ENCODE measurements around the gene EPB41. TPM values are rescaled to one million over a fixed set of nuclear protein-coding genes. Genes with fewer than 3 reads are reported as not detected.

The EPB41 gene
- total RNA-seq, 3 donors from 2014 or later (not counting 1 experiment from before 2014, with no cell fraction given), result 151 to 196 (median 172) TPM

- Histone ChIP-seq H3K27me3 (ENCODE audit: control insufficient read depth, insufficient read depth, low read length) (no peaks in the 10 kb centered on the region), H3K27ac (ENCODE audit: low read length) (no peak overlapping the region), H3K36me3 (ENCODE audit: control insufficient read depth, insufficient read depth, low read length) (no peaks in the 10 kb centered on the region), H3K4me1 (ENCODE audit: control insufficient read depth, insufficient read depth, low read length) (peaks cover 2% of the 10 kb centered on the region), H3K9me3 (ENCODE audit: control insufficient read depth, insufficient read depth, low read length) (no peaks in the 10 kb centered on the region), H3K4me3 (ENCODE audit: low read length) (no peak overlapping the region)
- Mint-ChIP-seq H3K4me3 (no peak overlapping the region), H3K36me3 (no peaks in the 10 kb centered on the region), H3K9me3 (no peaks in the 10 kb centered on the region), H3K27me3 (ENCODE audit: low read depth in 2 of 2) (no peaks in the 10 kb centered on the region), H3K4me1 (peaks cover 57 to 61% of the 10 kb centered on the region in 2 donors), H3K27ac (peak overlapping the region; percentile 22 to 41)
- no peak for ATAC-seq
- intact Hi-C loops (cut with micrococcal nuclease), result loop anchor here (10.0 kb wide), 1 partner anchor 49 kb away; no protein-coding TSS in a partner anchor
- DNase-seq, result no peak
- TF ChIP-seq CTCF (IDR thresholded peaks at IDR 0.05), result no peak
- WGBS (ENCODE audit: insufficient coverage), result 80% methylated on average over 1 of the region's 3 CpGs
These were observed 59.4 kb downstream of the EPB41 start for GRCh38 chr1:28973596-28974421.

GRCh38 chr1:28974432-28974831 is 60.1 kb downstream of the EPB41 start:
- Mint-ChIP-seq H3K27me3 (ENCODE audit: low read depth in 2 of 2) (no peaks in the 10 kb centered on the region), H3K36me3 (no peaks in the 10 kb centered on the region), H3K27ac (peak overlapping the region; percentile 22 to 41), H3K4me3 (no peak overlapping the region), H3K4me1 (peaks cover 63 to 66% of the 10 kb centered on the region in 2 donors), H3K9me3 (no peaks in the 10 kb centered on the region)
- H3K4me3 ChIP-seq (ENCODE audit: low read length), result no peak overlapping the region
- no peak overlapping the region for H3K27ac ChIP-seq (ENCODE audit: low read length)
- no peak for ATAC-seq
- no peak for DNase-seq
- no peaks in the 10 kb centered on the region for H3K36me3 ChIP-seq (ENCODE audit: control insufficient read depth, insufficient read depth, low read length)
- whole genome bisulfite sequencing (ENCODE audit: insufficient coverage), result 100% methylated on average over 2 of the region's 2 CpGs
- H3K27me3 ChIP-seq (ENCODE audit: control insufficient read depth, insufficient read depth, low read length), result no peaks in the 10 kb centered on the region
- no peaks in the 10 kb centered on the region for H3K9me3 ChIP-seq (ENCODE audit: control insufficient read depth, insufficient read depth, low read length)
- H3K4me1 ChIP-seq (ENCODE audit: control insufficient read depth, insufficient read depth, low read length), result peaks cover 2% of the 10 kb centered on the region
- no peak for TF ChIP-seq CTCF (IDR thresholded peaks at IDR 0.05)
- intact Hi-C loops (cut with micrococcal nuclease), result loop anchor here (10.0 kb wide), 1 partner anchor 50 kb away; no protein-coding TSS in a partner anchor

- Mint-ChIP-seq H3K36me3 (no peaks in the 10 kb centered on the region), H3K4me3 (no peak overlapping the region), H3K27me3 (ENCODE audit: low read depth in 2 of 2) (no peaks in the 10 kb centered on the region), H3K27ac (peak overlapping the region; percentile 16 to 18), H3K9me3 (no peaks in the 10 kb centered on the region), H3K4me1 (peaks cover 71 to 77% of the 10 kb centered on the region in 2 donors)
- no peak for ATAC-seq
- H3K27me3 ChIP-seq (ENCODE audit: control insufficient read depth, insufficient read depth, low read length), result no peaks in the 10 kb centered on the region
- H3K4me3 ChIP-seq (ENCODE audit: low read length), result no peak overlapping the region
- H3K36me3 ChIP-seq (ENCODE audit: control insufficient read depth, insufficient read depth, low read length), result no peaks in the 10 kb centered on the region
- intact Hi-C loops (cut with micrococcal nuclease), result loop anchor here (10.0 kb wide), 1 partner anchor 51 kb away; no protein-coding TSS in a partner anchor
- H3K27ac ChIP-seq (ENCODE audit: low read length), result no peak overlapping the region
- peaks cover 9% of the 10 kb centered on the region for H3K4me1 ChIP-seq (ENCODE audit: control insufficient read depth, insufficient read depth, low read length)
- no peak for DNase-seq
- H3K9me3 ChIP-seq (ENCODE audit: control insufficient read depth, insufficient read depth, low read length), result no peaks in the 10 kb centered on the region
- 97% methylated on average over 2 of the region's 2 CpGs for WGBS (ENCODE audit: insufficient coverage)
- no peak for TF ChIP-seq CTCF (IDR thresholded peaks at IDR 0.05)
These were observed 61.9 kb downstream of the EPB41 start for GRCh38 chr1:28976248-28976647.
